ENCODE results near the gene HS6ST2.

HS6ST2 gene

DNA sequence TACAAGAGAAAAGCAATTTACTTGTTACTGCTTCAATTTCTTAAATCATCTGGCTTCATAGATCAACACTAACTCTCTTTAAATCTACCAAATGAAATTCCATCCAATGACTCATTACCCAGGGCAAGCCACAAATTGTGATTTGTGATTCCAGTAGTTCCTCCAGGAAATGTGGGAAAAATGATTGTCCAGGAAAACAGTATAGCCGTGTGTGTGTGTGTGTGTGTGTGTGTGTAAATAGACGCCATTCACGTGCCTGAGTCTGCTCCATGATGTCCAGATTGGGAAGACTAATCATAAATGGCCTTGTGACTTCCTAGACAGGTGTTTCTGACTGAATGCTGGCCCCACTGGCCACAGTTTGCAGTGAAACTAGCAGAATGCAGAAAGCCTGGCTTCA, 121.3 kb downstream of the HS6ST2 start:
- TF ChIP-seq, protein P1, sequence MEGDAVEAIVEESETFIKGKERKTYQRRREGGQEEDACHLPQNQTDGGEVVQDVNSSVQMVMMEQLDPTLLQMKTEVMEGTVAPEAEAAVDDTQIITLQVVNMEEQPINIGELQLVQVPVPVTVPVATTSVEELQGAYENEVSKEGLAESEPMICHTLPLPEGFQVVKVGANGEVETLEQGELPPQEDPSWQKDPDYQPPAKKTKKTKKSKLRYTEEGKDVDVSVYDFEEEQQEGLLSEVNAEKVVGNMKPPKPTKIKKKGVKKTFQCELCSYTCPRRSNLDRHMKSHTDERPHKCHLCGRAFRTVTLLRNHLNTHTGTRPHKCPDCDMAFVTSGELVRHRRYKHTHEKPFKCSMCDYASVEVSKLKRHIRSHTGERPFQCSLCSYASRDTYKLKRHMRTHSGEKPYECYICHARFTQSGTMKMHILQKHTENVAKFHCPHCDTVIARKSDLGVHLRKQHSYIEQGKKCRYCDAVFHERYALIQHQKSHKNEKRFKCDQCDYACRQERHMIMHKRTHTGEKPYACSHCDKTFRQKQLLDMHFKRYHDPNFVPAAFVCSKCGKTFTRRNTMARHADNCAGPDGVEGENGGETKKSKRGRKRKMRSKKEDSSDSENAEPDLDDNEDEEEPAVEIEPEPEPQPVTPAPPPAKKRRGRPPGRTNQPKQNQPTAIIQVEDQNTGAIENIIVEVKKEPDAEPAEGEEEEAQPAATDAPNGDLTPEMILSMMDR (IDR thresholded peaks at IDR 0.05; ENCODE audit: low read depth, low read length): no peak
- DNase-seq (ENCODE audit: low read depth, low spot score): peak; percentile 74
- in situ Hi-C loops (cut with HindIII; ENCODE audit: low sequenced_read_pairs): no loop called here
- H3K4me3 ChIP-seq (ENCODE audit: low read depth, low read length): no peak overlapping the region

DNA sequence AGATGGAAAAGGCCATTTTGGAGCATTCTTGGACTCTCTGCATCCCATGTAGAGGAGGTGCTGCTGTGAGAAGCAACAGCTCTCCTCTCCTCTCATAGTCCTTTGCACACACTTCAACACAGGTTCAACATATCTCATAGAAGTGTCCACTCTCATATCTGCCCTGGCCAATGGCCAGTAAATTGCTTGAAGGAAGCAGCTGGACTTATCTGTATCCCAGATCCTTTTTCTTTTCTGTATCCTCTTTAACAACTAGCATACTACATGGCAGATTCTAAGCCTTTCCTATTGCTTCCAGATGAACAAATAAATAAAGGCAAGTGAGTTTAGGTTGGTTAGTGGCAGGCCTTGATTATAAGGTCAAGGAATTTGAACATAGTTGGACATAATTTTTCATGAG, 122.0 kb downstream of the HS6ST2 start:
- in situ Hi-C loops (cut with HindIII; ENCODE audit: low sequenced_read_pairs): no loop called here
- H3K4me3 ChIP-seq (ENCODE audit: low read depth, low read length): no peak overlapping the region
- TF ChIP-seq, protein P1 (IDR thresholded peaks at IDR 0.05; ENCODE audit: low read depth, low read length): no peak
- no peak for DNase-seq (ENCODE audit: low read depth, low spot score)

DNA sequence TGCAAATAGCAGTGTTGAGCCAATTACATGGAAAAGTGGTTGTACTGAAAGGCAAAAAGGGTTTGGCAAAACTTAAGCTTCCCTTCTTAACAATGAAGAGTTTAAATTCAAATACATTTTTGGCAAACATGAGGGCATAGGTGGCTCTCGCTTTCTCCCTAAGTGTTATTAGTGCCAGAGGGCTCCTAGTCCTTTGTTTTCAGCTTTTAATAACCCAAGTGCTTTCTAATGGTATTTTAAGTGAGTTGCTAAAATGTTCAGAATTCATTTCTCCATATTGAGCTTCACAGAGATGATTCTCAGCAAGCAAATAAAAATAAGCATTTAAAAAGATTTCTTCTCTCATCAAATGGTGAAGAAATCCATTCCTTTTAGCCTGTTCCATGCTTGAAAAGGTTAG, 123.7 kb downstream of the HS6ST2 start:
- H3K4me3 ChIP-seq (ENCODE audit: low read depth, low read length): no peak overlapping the region
- in situ Hi-C loops (cut with HindIII; ENCODE audit: low sequenced_read_pairs): no loop called here
- DNase-seq (ENCODE audit: low read depth, low spot score): no peak
- TF ChIP-seq, protein P1 (IDR thresholded peaks at IDR 0.05; ENCODE audit: low read depth, low read length): no peak

DNA sequence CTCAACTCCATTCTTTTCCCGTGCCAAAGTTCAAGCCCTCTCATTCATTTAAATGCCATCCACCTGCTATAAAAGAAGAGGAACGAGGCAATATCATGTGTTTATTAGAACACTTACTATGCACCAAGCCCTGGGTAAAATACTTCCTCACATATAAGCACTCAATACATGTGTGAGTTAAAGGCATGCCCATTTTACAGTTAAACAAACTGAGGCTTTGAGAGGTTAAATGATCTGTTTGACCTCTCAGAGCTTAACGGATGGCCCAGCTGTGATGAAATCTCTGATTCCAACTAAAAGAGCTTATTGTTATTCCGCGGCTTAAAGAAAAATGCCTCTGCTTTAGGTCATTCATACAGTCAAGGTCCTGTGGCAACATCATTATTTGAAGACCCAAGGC, 124.3 kb downstream of the HS6ST2 start:
- no peak for DNase-seq (ENCODE audit: low read depth, low spot score)
- in situ Hi-C loops (cut with HindIII; ENCODE audit: low sequenced_read_pairs): no loop called here
- H3K4me3 ChIP-seq (ENCODE audit: low read depth, low read length): no peak overlapping the region
- TF ChIP-seq, protein P1 (IDR thresholded peaks at IDR 0.05; ENCODE audit: low read depth, low read length): no peak

DNA sequence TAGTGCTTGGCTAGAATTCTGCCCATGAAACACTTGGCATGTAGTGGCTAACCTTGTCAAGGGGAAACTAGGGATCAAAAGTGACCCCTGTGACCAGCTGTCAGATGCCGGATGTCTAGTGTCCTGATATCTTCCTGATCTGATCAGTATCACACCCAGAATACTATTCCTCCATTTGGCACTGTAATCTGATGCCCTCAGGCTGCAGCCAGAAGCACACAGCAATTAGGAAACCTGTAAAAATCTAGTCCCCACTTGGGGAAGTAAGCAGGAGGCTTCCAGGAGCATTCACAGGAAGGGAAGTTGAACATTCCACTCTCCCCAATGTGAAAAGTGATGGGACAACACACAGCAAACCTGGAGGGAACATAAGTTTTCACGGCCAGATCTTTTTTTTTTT, 125.1 kb downstream of the HS6ST2 start:
- DNase-seq (ENCODE audit: low read depth, low spot score): no peak
- no peak overlapping the region for H3K4me3 ChIP-seq (ENCODE audit: low read depth, low read length)
- TF ChIP-seq, protein P1 (IDR thresholded peaks at IDR 0.05; ENCODE audit: low read depth, low read length): no peak
- in situ Hi-C loops (cut with HindIII; ENCODE audit: low sequenced_read_pairs): no loop called here

DNA sequence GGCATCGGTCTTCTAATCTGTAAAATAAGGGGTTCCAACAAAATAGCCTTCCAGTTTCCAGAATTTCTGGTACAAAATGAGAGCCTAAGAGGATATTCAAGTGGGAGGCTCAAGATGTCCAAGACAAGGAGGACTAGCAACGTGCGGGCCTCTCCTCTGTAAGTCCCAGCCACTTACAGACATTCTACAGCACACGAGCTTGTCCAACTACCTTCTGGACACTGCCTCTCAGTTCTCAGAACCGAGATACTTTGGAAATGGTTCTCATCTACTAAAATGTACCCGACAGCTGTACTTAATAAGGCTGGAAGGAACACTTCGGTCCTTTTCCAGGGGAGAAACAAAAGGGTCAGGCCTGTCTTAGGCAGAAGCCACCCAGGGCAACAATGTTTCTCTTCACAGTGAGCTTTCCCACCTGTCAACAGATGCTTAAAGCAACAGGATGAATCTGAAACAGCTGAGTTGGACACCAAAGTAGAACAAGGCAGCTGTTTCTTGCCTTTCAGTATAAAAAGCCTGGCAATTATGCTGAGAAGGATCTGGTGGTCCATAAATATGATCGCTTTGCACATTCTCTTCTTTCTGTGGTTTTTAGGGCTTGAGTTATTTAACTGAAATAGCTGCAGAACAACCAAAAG, 127.0 kb downstream of the HS6ST2 start:
- TF ChIP-seq, protein P1 (IDR thresholded peaks at IDR 0.05; ENCODE audit: low read depth, low read length): no peak
- in situ Hi-C loops (cut with HindIII; ENCODE audit: low sequenced_read_pairs): no loop called here
- H3K4me3 ChIP-seq (ENCODE audit: low read depth, low read length): no peak overlapping the region
- DNase-seq (ENCODE audit: low read depth, low spot score): no peak

DNA sequence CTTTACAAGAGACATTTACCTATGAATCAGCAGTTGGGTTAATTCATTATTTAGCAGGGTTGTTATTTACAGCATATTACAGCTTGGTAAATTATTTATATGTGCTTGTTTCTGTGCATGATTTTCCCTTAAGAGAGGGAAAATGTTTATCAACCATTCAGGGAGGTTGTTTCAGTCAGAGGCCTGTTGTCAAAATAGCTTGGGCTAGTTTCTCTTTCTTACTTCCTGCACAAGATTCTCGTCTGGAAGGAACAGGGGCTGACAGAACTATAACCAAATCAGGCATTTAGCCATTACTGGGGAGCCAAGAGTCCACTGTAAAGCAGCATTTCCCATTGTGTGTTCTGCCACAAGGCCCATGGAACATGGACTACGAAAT, 135.8 kb downstream of the HS6ST2 start:
- no peak for DNase-seq (ENCODE audit: low read depth, low spot score)
- in situ Hi-C loops (cut with HindIII; ENCODE audit: low sequenced_read_pairs): no loop called here
- TF ChIP-seq, protein P1 (IDR thresholded peaks at IDR 0.05; ENCODE audit: low read depth, low read length): no peak
- H3K4me3 ChIP-seq (ENCODE audit: low read depth, low read length): no peak overlapping the region
